T-helper 2 cell treated with Interferon-gamma antibody and Interleukin-4, amounts not matched to agents 100 ng/mL and 5 ng/mL, for 36 hours (primary cell): ENCODE data around the gene ARHGEF3. TPM values are rescaled to one million over a fixed set of nuclear protein-coding genes. Genes with fewer than 3 reads are reported as not detected.

Experiments used
- intact Hi-C: fragments of 100-400 bp; cut with micrococcal nuclease; formaldehyde crosslinking; loops from one replicate; pipeline ENCODE4 v1.15.1; 2023
- total RNA-seq: library from RNA; stranded (reverse); gene quantifications from 2 replicates; pipeline ENCODE4 v1.2.3, GENCODE V29; 2022

The ARHGEF3 gene
- total RNA-seq, 1 donor from 2014 or later: 78.4 TPM

DNA sequence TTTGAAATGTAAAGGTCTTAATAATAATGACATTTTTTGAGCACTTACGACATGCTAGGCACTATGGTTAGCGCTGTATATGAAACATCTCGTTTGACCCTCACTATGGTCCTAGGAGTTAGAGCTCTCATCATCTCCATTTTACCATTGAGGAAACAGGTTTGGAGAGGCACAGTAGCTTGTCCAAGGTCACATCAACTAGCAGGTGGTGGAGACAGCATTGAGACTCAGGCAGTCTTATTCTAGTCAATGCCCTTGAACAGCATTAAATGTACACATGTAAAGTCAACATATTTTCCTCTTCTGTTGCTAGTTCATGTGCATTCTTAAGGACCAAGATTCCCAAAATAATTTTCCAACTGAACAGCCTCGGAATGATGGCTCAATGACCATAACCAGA lies 4.8 kb downstream of the ARHGEF3 start:
- intact Hi-C loops: no loop called here

DNA sequence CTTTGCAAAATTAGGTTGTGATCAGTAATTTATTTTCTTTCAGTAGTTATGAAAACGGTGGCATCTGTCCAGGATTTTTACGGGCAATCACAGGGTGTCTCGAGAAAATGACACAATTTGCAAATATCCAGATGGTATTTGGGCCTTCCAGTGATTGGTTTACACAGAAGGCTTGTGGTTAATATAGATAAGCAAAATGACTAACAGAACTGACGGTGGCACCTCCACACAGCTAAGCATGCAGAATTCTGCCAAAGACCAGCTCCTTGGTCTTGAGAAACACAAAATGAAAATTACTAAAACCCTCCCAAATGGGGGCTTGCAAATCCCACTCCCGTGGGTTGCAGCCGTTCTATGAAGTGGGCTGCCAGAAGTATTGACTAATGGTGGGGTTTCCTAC lies 5.5 kb downstream of the ARHGEF3 start:
- intact Hi-C loops: no loop called here

DNA sequence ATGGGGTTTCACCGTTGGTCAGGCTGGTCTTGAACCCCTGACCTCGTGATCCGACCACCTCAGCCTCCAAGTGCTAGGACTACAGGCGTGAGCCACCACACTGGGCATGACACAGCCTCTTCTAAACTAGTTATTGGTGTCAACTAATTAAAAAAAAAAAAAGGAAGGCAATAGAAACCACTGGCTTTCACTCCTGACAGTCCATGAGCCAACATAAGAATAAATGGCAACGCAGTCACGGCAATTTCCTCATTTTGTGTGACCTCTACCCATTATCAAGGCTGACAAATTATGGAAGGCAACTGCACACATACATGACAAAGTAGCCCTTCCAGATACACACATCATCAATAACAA lies 5.9 kb downstream of the ARHGEF3 start:
- intact Hi-C loops: no loop called here

DNA sequence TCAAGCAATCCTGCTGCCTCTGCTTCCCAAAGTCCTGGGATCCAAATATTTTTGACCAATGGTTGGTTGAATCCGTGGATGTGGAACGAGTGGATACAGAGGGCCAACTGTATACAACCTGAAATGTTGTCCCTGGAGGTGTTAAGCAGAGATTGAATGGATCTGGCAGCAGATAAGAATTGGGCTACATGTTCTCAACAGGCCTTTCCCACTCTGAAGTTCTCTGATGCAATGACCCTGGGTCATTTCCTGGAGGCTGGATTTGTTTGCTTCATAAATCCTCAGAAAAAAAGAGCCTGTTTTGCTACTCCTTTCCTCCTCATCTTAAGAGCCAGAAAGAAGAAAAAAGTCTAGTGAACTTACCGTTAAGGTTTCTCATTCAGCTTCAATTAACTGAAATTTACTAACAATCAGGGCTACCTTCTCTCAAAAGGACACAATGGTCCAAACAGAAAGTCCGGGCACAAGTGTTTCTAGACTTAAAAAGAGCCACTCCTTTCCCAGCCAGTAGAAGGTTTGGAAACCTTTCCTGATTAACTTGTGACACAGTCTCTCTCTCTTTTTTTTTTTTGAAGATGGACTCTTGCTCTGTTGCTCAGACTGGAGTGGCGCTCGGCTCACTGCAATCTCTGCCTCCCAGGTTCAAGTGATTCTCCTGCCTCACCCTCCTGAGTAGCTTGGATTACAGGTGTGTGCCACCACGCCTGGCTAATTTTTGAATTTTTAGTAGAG lies 6.5 kb downstream of the ARHGEF3 start:
- intact Hi-C loops: no loop called here

GRCh38 chr3:56792193-56792592 lies 9.6 kb downstream of the ARHGEF3 start:
- intact Hi-C loops: no loop called here

- intact Hi-C loops: no loop called here
Measured at GRCh38 chr3:56790016-56790821, 11.5 kb downstream of the ARHGEF3 start.

GRCh38 chr3:56789076-56789475 lies 12.7 kb downstream of the ARHGEF3 start:
- intact Hi-C loops: no loop called here

DNA sequence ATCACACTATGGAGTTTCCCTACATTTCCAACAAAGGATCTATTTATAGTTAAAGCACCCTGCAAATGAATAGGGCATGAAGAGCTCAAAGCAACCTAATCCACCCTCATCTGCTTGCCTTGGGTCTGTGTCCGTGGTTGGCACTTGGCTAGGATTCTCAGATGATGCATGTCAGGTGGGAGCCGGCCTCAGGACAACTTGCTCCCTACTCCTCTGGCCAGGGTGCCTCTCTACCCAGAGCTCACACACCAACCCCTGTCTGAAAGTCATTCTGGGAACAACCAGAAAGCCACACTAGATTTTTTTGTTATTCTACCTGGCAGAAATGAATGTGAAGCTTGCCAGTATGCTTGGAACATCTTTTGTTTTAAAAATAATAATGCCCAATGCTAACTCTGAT lies 13.2 kb downstream of the ARHGEF3 start:
- intact Hi-C loops: loop anchor here (1.0 kb wide), 1 partner anchor 11 kb away; no protein-coding TSS in a partner anchor

DNA sequence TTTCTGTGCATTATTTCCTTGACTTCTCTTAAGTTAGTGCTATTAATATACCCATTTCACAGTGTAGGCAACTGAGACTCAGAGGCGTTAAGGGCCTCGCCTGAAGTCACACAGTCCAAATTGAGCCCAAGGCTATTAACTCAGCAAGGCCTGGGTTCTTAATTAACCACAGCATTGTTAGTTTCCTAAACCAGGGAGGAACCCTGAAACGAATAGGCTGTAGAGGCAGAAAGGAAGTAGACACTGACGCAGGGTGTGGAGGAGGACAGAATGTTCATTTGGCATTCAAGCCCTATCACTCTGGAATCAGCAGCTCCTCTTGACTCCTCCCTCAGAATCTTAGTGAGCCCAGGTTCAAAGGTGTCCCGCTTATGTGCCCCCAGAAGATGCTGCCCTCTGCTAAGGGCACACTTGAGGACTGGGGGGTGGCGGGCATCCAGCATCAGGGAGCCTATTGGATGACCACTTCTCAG lies 13.9 kb downstream of the ARHGEF3 start:
- intact Hi-C loops: loop anchor here (1.0 kb wide), 1 partner anchor 11 kb away; no protein-coding TSS in a partner anchor

DNA sequence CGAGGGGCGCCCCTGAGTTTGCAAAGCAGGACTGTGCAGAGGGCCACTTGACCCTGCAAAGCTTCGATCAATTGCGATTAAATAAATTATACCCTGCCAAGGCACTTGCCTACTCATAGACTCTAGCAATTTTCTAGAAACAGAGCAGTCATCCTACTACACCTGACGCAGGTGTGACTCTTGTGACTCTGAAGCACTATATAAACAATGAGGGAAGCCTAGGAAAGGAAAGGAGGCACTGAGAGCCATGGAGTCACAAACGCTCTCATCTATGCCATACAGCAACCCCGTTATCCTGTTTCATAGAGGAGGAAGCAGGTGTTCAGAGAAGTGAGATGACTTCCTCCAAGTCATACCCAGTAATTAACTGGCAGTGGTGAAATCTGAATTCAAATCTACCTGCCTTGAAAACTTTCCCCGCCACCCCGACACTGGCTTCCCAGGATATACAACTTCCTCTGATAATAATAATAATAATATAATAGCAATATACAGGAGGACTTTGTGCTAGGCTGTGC lies 14.4 kb downstream of the ARHGEF3 start:
- intact Hi-C loops: no loop called here

DNA sequence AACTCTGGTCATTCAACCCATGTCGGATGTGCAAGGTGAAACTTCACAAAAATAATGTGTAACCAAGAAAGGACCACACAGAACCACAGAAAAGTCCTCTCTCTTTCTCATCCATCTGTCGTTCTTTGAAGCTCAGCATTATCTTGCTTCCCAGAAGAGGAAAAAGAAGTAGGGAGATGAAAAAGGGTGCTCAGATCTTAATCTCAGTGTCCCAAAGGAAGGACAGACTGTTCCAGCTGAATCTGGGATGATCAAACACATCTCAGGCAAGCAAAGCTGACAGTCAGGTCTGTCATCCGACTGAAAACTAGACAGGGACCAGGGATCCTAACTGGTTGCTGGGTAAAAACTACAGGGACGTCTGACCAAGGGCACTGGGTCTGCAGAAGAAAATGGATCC lies 16.2 kb downstream of the ARHGEF3 start:
- intact Hi-C loops: no loop called here

GRCh38 chr3:56784448-56785001 lies 17.2 kb downstream of the ARHGEF3 start:
- intact Hi-C loops: loop anchor here (1.0 kb wide), 1 partner anchor 15 kb away; no protein-coding TSS in a partner anchor

- intact Hi-C loops: loop anchor here (1.0 kb wide), 3 partner anchors 15 to 59 kb away; no protein-coding TSS in a partner anchor
Measured at GRCh38 chr3:56783644-56784447, 17.9 kb downstream of the ARHGEF3 start.

GRCh38 chr3:56782906-56783305 lies 18.8 kb downstream of the ARHGEF3 start:
- intact Hi-C loops: loop anchor here (1.0 kb wide), 2 partner anchors 25 to 58 kb away; no protein-coding TSS in a partner anchor

DNA sequence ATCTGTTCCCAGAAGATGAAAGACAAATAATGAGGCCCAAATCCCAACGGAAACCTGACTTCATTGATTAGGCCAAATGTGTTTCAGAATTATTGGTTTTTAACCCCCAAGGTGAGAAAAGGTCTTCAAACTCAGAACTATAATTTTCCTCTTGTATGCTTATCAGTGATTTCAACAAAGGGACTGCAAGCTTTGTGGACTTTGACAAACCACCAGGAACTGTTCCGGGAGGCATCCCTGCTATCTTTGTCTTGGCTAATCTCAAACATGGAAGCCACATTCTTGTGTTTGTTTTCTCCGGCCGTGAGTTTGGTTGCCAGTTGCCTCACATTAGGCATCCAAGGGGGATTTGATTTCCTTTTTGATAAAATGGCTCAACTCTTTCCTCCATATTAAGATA lies 19.5 kb downstream of the ARHGEF3 start:
- intact Hi-C loops: no loop called here

DNA sequence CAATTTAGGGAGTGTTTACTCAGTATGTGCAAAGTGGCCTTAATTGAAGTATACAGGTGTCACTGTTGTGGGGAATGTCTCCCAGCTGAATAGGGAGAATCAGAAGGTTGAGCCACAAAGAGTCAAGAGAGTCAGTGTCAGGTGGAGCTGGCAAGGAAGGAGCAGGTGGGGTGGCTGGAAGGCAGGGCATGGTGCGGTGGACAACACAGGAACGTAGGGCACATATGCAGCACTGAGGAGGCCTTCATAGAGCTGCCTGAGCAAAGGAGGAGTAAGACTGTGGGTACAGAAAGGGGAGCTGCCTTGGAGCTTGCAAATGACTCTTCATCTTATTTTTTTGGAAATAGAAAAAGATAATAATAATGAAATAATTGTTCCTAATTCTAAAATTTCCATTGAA lies 20.0 kb downstream of the ARHGEF3 start:
- intact Hi-C loops: no loop called here

- intact Hi-C loops: no loop called here
Measured at GRCh38 chr3:56780936-56781335, 20.8 kb downstream of the ARHGEF3 start.

GRCh38 chr3:56778893-56779292 lies 22.9 kb downstream of the ARHGEF3 start:
- intact Hi-C loops: no loop called here

DNA sequence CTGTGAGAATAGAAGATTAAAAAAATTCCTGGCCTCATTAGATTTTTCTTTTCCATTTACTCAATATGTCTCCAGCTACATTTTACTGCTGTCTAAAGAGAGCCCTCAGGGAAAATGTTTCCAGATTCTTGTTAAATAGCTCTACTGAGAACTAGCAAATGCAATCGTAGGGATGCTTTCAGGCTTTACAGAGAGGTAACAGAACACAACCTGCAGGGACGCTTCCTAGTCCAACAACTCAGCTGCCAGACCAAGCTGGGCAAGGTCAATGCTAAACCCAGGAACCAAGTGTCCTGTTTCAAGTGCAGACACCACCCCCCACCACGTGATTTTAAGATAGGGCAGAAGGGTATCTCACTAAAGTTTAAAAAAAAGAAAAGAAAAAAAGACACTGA lies 25.2 kb downstream of the ARHGEF3 start:
- intact Hi-C loops: no loop called here

- intact Hi-C loops: no loop called here
Measured at GRCh38 chr3:56775838-56776555, 25.8 kb downstream of the ARHGEF3 start.
